Sciatic nerve (tissue), 2 donors: ENCODE measurements around the gene AANAT. TPM values are rescaled to one million over a fixed set of nuclear protein-coding genes. Genes with fewer than 3 reads are reported as not detected.
A peak's percentile ranks its signal among the peaks of the same experiment; 100 is the strongest.

ENCODE experiments used
- ATAC-seq: fragments of 200-7000 bp; cut with Tn5 transposase; one replicate; pipeline ENCODE4 v1.9.1; 2020; ENCODE audit warnings: mild to moderate bottlenecking, moderate library complexity
- DNase-seq: peaks from one replicate; pipeline ENCODE4 v3.0.0-alpha.2; 2020; ENCODE audit warnings: low spot score
- intact Hi-C: fragments of 100-400 bp; cut with DNase I; formaldehyde crosslinking; loops from one replicate; pipeline ENCODE4 v1.14.2; 2022
- total RNA-seq: library from RNA; stranded (reverse); fragmentation: NEBNext Ultra II Directional; extraction: Animal tissue kit (Norgen Biotek cat#: 25700); gene quantifications from one replicate; pipeline ENCODE4 v1.2.1, GENCODE V29; 2021
- donor health status: DM: no; HTN: no; CAD: no.
- donor health status: DM: no; HTN: no; CAD: no.

Gene AANAT
- total RNA-seq, 1 donor from 2014 or later = not detected

- intact Hi-C loops = no loop called here
- no peak for ATAC-seq
- DNase-seq = no peak
Observed at GRCh38 chr17:76440751-76441362, 26.5 kb upstream of the AANAT start.

- no peak for ATAC-seq
- no peak for DNase-seq
- intact Hi-C loops = no loop called here
Observed at GRCh38 chr17:76441686-76442340, 25.6 kb upstream of the AANAT start.

GRCh38 chr17:76442341-76443338 is 24.8 kb upstream of the AANAT start:
- DNase-seq (no peak), ATAC-seq (no peak)

GRCh38 chr17:76444518-76445311 is 22.7 kb upstream of the AANAT start:
- DNase-seq = no peak
- ATAC-seq = no peak
- intact Hi-C loops = no loop called here

More at GRCh38 chr17:76442341-76443338, 24.8 kb upstream of the AANAT start:
- intact Hi-C loops = no loop called here

- intact Hi-C loops = no loop called here
- ATAC-seq (no peak), DNase-seq (no peak)
Observed at GRCh38 chr17:76445697-76446448, 21.5 kb upstream of the AANAT start.

- intact Hi-C loops = no loop called here
- DNase-seq (no peak), ATAC-seq (peak; percentile 89)
Observed at GRCh38 chr17:76446449-76447231, 20.8 kb upstream of the AANAT start.

- no peak for DNase-seq
- no peak for ATAC-seq
- intact Hi-C loops = no loop called here
Observed at GRCh38 chr17:76447931-76448652, 19.3 kb upstream of the AANAT start.

- DNase-seq (no peak), ATAC-seq (no peak)
- intact Hi-C loops = no loop called here
Observed at GRCh38 chr17:76449126-76449525, 18.3 kb upstream of the AANAT start.

- intact Hi-C loops = no loop called here
- DNase-seq = no peak
- ATAC-seq = no peak
Observed at GRCh38 chr17:76451506-76451905, 15.9 kb upstream of the AANAT start.

GRCh38 chr17:76452127-76452659 is 15.2 kb upstream of the AANAT start:
- DNase-seq (no peak), ATAC-seq (no peak)
- intact Hi-C loops = no loop called here

- intact Hi-C loops = no loop called here
- peak; percentile 90 for DNase-seq
- peak; percentile 97 for ATAC-seq
Observed at GRCh38 chr17:76452660-76453430, 14.6 kb upstream of the AANAT start, which contains the start of gene UBE2O. UBE2O (minus strand) TSS chr17:76453152; CDS start chr17:76453141, 11 bp downstream.

- no peak for ATAC-seq
- intact Hi-C loops = no loop called here
- DNase-seq = no peak
Observed at GRCh38 chr17:76453431-76453743, 14.0 kb upstream of the AANAT start.

- DNase-seq (no peak), ATAC-seq (peak; percentile 31)
- intact Hi-C loops = no loop called here
Observed at GRCh38 chr17:76458580-76459490, 8.6 kb upstream of the AANAT start.

- no peak for ATAC-seq
- intact Hi-C loops = no loop called here
- DNase-seq = no peak
Observed at GRCh38 chr17:76459674-76460073, 7.7 kb upstream of the AANAT start.
